Ascending aorta (tissue), 2 donors: Measurements from ENCODE around the gene SLC25A29. TPM values are rescaled to one million over a fixed set of nuclear protein-coding genes. Genes with fewer than 3 reads are reported as not detected.
A peak's percentile ranks its signal among the peaks of the same experiment; 100 is the strongest.
"Not testable (repeated sequence)": the region's sequence is repeated elsewhere in the genome, so short reads cannot be mapped to it uniquely, and the experiment has no call there.

ENCODE experiments used
- DNase-seq, 2 donors: peaks; one replicate each; pipeline ENCODE4 v3.0.0-alpha.2; 2019; ENCODE audit warnings: low spot score in 2 of 2
- H3K27ac ChIP-seq, 2 donors: fragments of 200-600 bp; sonication (generic); one replicate each; pipeline ENCODE4 v1.5.1; 2016 to 2017; ENCODE audit warnings: mild to moderate bottlenecking in 1 of 2
- H3K27me3 ChIP-seq: fragments of 200-600 bp; sonication (generic); one replicate; pipeline ENCODE4 v1.5.1; 2017
- H3K36me3 ChIP-seq, 2 donors: fragments of 200-600 bp; sonication (generic); one replicate each; pipeline ENCODE4 v1.5.1; 2016
- H3K4me1 ChIP-seq, 2 donors: fragments of 200-600 bp; sonication (generic); one replicate each; pipeline ENCODE4 v1.5.1; 2016 to 2017; ENCODE audit warnings: mild to moderate bottlenecking in 1 of 2
- H3K4me3 ChIP-seq, 2 donors: fragments of 200-600 bp; sonication (generic); one replicate each; pipeline ENCODE4 v1.5.1; 2016 to 2017; ENCODE audit warnings: mild to moderate bottlenecking in 1 of 2
- H3K9me3 ChIP-seq, 2 donors: fragments of 200-600 bp; sonication (generic); one replicate each; pipeline ENCODE4 v1.5.1; 2016
- intact Hi-C: fragments of 100-400 bp; cut with DNase I; formaldehyde crosslinking; loops from one replicate; pipeline ENCODE4 v1.15.1; 2023
- total RNA-seq: library from RNA; depleted of rRNA; stranded (reverse); fragments of >200 nt; gene quantifications from one replicate; pipeline ENCODE4 v1.1.0, GENCODE V29; 2016
- TF ChIP-seq, protein P1 (sequence below), 3 experiments: fragments of 200-600 bp in 2 of 3; fragments of 450-650 bp in 1 of 3; sonication (generic) in 2 of 3; IDR thresholded peaks; one replicate each; pipeline ENCODE4 v1.5.1; 2016 to 2019; ENCODE audit warnings: antibody characterized with exemption in 3 of 3, mild to moderate bottlenecking in 1 of 3, moderate library complexity in 1 of 3

The SLC25A29 gene
- total RNA-seq, 1 donor from 2014 or later: 193 TPM

GRCh38 chr14:100299238-100299560 lies 7.0 kb downstream of the SLC25A29 start:
- Histone ChIP-seq H3K4me3 (no peak overlapping the region), H3K9me3 (no peaks in the 10 kb centered on the region), H3K36me3 (no peaks in the 10 kb centered on the region), H3K27ac (no peak overlapping the region), H3K27me3 (no peaks in the 10 kb centered on the region), H3K4me1 (peaks cover 7 to 17% of the 10 kb centered on the region in 2 donors)
- no peak for DNase-seq
- TF ChIP-seq, protein P1, sequence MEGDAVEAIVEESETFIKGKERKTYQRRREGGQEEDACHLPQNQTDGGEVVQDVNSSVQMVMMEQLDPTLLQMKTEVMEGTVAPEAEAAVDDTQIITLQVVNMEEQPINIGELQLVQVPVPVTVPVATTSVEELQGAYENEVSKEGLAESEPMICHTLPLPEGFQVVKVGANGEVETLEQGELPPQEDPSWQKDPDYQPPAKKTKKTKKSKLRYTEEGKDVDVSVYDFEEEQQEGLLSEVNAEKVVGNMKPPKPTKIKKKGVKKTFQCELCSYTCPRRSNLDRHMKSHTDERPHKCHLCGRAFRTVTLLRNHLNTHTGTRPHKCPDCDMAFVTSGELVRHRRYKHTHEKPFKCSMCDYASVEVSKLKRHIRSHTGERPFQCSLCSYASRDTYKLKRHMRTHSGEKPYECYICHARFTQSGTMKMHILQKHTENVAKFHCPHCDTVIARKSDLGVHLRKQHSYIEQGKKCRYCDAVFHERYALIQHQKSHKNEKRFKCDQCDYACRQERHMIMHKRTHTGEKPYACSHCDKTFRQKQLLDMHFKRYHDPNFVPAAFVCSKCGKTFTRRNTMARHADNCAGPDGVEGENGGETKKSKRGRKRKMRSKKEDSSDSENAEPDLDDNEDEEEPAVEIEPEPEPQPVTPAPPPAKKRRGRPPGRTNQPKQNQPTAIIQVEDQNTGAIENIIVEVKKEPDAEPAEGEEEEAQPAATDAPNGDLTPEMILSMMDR (IDR thresholded peaks at IDR 0.05): no peak
- intact Hi-C loops: no loop called here

DNA sequence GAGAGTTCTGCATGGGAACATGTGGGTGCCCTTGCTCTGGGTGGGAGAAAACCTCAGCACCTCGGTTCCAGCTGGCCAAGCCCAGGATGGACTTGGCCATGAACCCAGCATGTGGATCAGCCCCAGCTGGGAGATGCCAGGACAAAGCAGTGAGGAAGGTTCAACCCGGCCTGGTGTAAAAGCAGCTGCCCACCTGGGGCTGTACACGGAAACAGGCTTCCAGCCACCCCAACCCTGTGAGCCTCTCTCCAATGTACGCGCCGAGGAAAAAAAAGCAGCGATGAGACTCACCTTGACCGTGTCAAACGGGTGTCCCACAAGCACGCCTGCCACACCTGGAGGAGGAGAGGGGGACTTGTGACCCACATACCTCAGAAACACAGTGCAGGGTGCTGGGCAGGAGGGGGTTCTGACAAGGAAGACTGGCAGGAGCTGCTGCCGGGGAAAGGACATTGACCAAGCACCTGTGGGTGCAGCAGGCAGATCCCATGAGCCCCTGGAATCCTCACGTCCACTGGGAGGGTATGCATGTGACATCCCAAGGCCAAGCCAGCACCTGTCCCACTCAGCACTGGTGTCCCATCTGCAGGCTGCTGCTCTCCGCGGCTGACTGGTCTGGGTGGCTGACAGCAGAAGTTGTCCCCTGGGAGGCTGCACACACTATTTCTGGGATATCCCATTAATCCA lies 7.5 kb downstream of the SLC25A29 start:
- peaks cover 7 to 18% of the 10 kb centered on the region in 2 donors for H3K4me1 ChIP-seq
- H3K9me3 ChIP-seq: no peaks in the 10 kb centered on the region
- H3K36me3 ChIP-seq: no peaks in the 10 kb centered on the region
- no peaks in the 10 kb centered on the region for H3K27me3 ChIP-seq
- H3K27ac ChIP-seq: peak overlapping the region in 1 of 2 donors; percentile 82
- TF ChIP-seq, protein P1 (IDR thresholded peaks at IDR 0.05): no peak
- no peak overlapping the region for H3K4me3 ChIP-seq
- DNase-seq: no peak
- intact Hi-C loops: no loop called here

GRCh38 chr14:100297320-100298300 lies 8.6 kb downstream of the SLC25A29 start:
- Histone ChIP-seq H3K27ac (peak overlapping the region; percentile 67 to 82), H3K36me3 (peaks cover 0 to 4% of the 10 kb centered on the region in 2 donors), H3K4me1 (peaks cover 7 to 18% of the 10 kb centered on the region in 2 donors), H3K27me3 (no peaks in the 10 kb centered on the region), H3K4me3 (peak overlapping the region; percentile 5 to 23), H3K9me3 (no peaks in the 10 kb centered on the region)
- intact Hi-C loops: no loop called here
- peak; percentile 74 to 85 for DNase-seq
- TF ChIP-seq, protein P1 (IDR thresholded peaks at IDR 0.05): no peak

DNA sequence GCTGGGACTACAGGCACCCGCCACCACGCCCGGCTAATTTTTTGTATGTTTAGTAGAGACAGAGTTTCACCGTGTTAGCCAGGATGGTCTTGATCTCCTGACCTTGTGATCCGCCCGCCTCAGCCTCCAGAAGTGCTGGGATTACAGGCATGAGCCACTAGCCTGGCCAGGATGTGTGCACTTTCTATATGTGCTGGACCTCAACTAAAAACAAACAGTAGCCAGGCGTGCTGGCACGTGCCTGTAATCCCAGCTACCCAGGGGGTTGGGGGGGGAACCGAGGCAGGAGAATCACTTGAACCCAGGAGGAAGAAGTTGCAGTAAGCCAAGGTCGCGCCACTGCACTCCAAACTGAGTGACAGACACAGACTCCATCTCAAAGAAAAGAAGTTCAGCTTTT lies 9.5 kb downstream of the SLC25A29 start:
- H3K36me3 ChIP-seq: peaks cover 6 to 12% of the 10 kb centered on the region in 2 donors
- peak overlapping the region; percentile 67 to 82 for H3K27ac ChIP-seq
- H3K4me1 ChIP-seq: peaks cover 7 to 18% of the 10 kb centered on the region in 2 donors
- peak overlapping the region; percentile 5 to 23 for H3K4me3 ChIP-seq
- DNase-seq, intact Hi-C loops, H3K9me3 ChIP-seq, H3K27me3 ChIP-seq: not testable (repeated sequence)

DNA sequence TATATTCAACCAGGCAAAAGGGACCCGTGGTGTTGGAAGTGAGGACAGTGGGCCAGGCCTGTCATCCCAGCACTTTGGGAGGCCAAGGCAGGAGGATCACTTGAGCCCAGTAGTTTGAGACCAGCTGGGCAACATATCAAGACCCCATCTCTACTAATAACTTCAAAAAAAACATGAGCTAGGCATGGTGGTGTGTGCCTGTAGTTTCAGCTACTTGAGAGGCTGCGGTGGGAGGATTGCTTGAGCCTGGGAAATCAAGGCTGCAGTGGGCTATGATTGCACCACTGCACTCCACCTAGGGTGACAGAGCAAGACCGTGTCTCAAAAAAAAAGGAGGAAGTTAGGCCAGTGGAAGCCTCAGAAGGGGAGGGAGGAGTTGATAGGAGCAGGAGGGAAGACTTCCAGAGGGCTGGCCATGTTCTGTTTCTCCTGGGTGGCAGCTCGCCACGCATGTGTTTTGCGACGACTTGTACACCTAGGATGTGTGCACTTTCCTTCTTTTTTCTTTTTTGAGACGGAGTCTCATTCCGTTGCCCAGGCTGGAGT lies 10.1 kb downstream of the SLC25A29 start:
- peaks cover 7 to 18% of the 10 kb centered on the region in 2 donors for H3K4me1 ChIP-seq
- H3K9me3 ChIP-seq: no peaks in the 10 kb centered on the region
- H3K4me3 ChIP-seq: no peak overlapping the region
- H3K27me3 ChIP-seq: no peaks in the 10 kb centered on the region
- no peak for DNase-seq
- TF ChIP-seq, protein P1 (IDR thresholded peaks at IDR 0.05): no peak
- intact Hi-C loops: no loop called here
- peaks cover 10 to 18% of the 10 kb centered on the region in 2 donors for H3K36me3 ChIP-seq
- H3K27ac ChIP-seq: peak overlapping the region in 1 of 2 donors; percentile 82
